Pancreas (tissue), 10 donors: ENCODE measurements around the gene APOBEC3G. TPM values are rescaled to one million over a fixed set of nuclear protein-coding genes. Genes with fewer than 3 reads are reported as not detected.

ENCODE experiments used
- ATAC-seq, 4 donors: fragments of 200-7000 bp; cut with Tn5 transposase; one replicate each; pipeline versions ENCODE4 v1.8.0 to v1.9.1; 2020; ENCODE audit warnings: mild to moderate bottlenecking in 4 of 4, moderate library complexity in 4 of 4
- DNase-seq, 6 donors: peaks; one replicate each; pipeline ENCODE4 v3.0.0-alpha.2; 2020
- FAIRE-seq: peaks from 2 replicates; lab custom pipeline; 2012; peaks lifted over from hg19 to GRCh38; lab: Jason Lieb, UNC
- H3K27ac ChIP-seq, 4 donors: fragments of 200-600 bp; sonication (generic); 1 replicate in 3 of 4; 2 replicates in 1 of 4; pipeline versions ENCODE4 v1.5.0 to v1.8.0; 2020
- H3K27me3 ChIP-seq, 4 donors: fragments of 200-600 bp; one replicate each; pipeline ENCODE4 v1.8.0; 2021
- H3K36me3 ChIP-seq, 3 donors: fragments of 200-600 bp; sonication (generic) in 1 of 3; one replicate each; pipeline versions ENCODE4 v1.5.0 to v1.8.0; 2020 to 2021
- H3K4me1 ChIP-seq, 3 donors: fragments of 200-600 bp; one replicate each; pipeline ENCODE4 v1.8.0; 2021
- H3K4me3 ChIP-seq, 4 donors: fragments of 200-600 bp; sonication (generic) in 2 of 4; one replicate each; pipeline versions ENCODE4 v1.5.0 to v1.8.0; 2020 to 2021
- H3K9me3 ChIP-seq, 4 donors: fragments of 200-600 bp; one replicate each; pipeline ENCODE4 v1.8.0; 2021
- CTCF ChIP-seq, 4 donors: fragments of 200-600 bp; sonication (generic) in 3 of 4; IDR thresholded peaks; one replicate each; pipeline versions ENCODE4 v1.5.0 to v1.8.0; 2021; ENCODE audit warnings: antibody characterized with exemption in 4 of 4
- WGBS, 2 donors: extraction: QIAGEN DNeasy Blood & Tissue Kit; methylation state at CpG; one replicate each; pipeline ENCODE4 v1.1.7; 2013; 5-methylcytosine and 5-hydroxymethylcytosine counted together
- intact Hi-C, 3 donors: fragments of 100-400 bp; cut with DNase I; formaldehyde crosslinking; loops; one replicate each; pipeline versions ENCODE4 v1.11.1 to v1.14.2; 2022
- polyA plus RNA-seq, 2 donors: library from polyadenylated mRNA; stranded (reverse); fragments of 200-250 nt; gene quantifications; one replicate each; pipeline ENCODE4 v1.2.3, GENCODE V29; 2013
- total RNA-seq, 6 donors: library from RNA; stranded (reverse); fragmentation: NEBNext Ultra II Directional in 4 of 6; extraction: Animal tissue kit (Norgen Biotek cat#: 25700) in 4 of 6; gene quantifications; one replicate each; pipeline versions ENCODE4 v1.2.1 to v1.2.4, GENCODE V29; 2021 to 2023
- donor health status: healthy with polysubstance abuse.
- donor health status: DM: no; HTN: no; CAD: no; lungs with moderate emphysema.
- donor health status: DM: no; HTN: no; CAD: no.
- donor health status: control.
- donor health status: control.
- donor health status: Bipolar disorder and iron deficiency.
- donor health status: DM: yes; HTN: yes; CAD: no.
- donor health status: DM: no; HTN: no; CAD: no.
- donor health status: DM: no; HTN: no; CAD: no.
- donor health status: DM: yes; HTN: yes; CAD: no.

Gene APOBEC3G
- total and polyA plus RNA-seq, 8 donors: 0.94 to 5.3 (median 2.8) TPM

GRCh38 chr22:39090426-39091064 lies 13.5 kb downstream of the APOBEC3G start:
- Histone ChIP-seq H3K9me3 (no peaks in the 10 kb centered on the region), H3K4me1 (no peaks in the 10 kb centered on the region), H3K27me3 (no peaks in the 10 kb centered on the region), H3K36me3 (no peaks in the 10 kb centered on the region), H3K4me3 (no peak overlapping the region), H3K27ac (no peak overlapping the region)
- intact Hi-C loops: loop anchor here in 1 of 3 donors (10.0 kb wide), 1 partner anchor 584 kb away; no protein-coding TSS in a partner anchor
- peak in 2 of 4 donors; percentile 30 to 43 for ATAC-seq
- no peak for FAIRE-seq
- TF ChIP-seq CTCF (IDR thresholded peaks at IDR 0.05): no peak
- no peak for DNase-seq
- 60 to 78% methylated on average over 14 to 15 of the region's 15 CpGs for WGBS, 2 donors

GRCh38 chr22:39091126-39092081 lies 14.3 kb downstream of the APOBEC3G start:
- Histone ChIP-seq H3K9me3 (no peaks in the 10 kb centered on the region), H3K4me3 (no peak overlapping the region), H3K27ac (no peak overlapping the region), H3K36me3 (no peaks in the 10 kb centered on the region), H3K27me3 (no peaks in the 10 kb centered on the region), H3K4me1 (no peaks in the 10 kb centered on the region)
- 67 to 75% methylated on average over 23 of the region's 23 CpGs for WGBS, 2 donors
- DNase-seq (no peak), FAIRE-seq (no peak), ATAC-seq (no peak)
- intact Hi-C loops: loop anchor here in 1 of 3 donors (10.0 kb wide), 1 partner anchor 583 kb away; no protein-coding TSS in a partner anchor
- no peak for TF ChIP-seq CTCF (IDR thresholded peaks at IDR 0.05)

GRCh38 chr22:39092111-39092862 lies 15.2 kb downstream of the APOBEC3G start:
- H3K27ac ChIP-seq: no peak overlapping the region
- FAIRE-seq: no peak
- H3K4me1 ChIP-seq: no peaks in the 10 kb centered on the region
- no peak for DNase-seq
- no peak for TF ChIP-seq CTCF (IDR thresholded peaks at IDR 0.05)
- no peak for ATAC-seq
- H3K36me3 ChIP-seq: no peaks in the 10 kb centered on the region
- no peaks in the 10 kb centered on the region for H3K9me3 ChIP-seq
- H3K27me3 ChIP-seq: no peaks in the 10 kb centered on the region
- no peak overlapping the region for H3K4me3 ChIP-seq
- intact Hi-C loops: loop anchor here in 1 of 3 donors (10.0 kb wide), 1 partner anchor 583 kb away; no protein-coding TSS in a partner anchor
- WGBS, 2 donors: 57 to 64% methylated on average over 8 of the region's 8 CpGs

- DNase-seq (no peak), ATAC-seq (no peak), FAIRE-seq (no peak)
- intact Hi-C loops: loop anchor here in 1 of 3 donors (10.0 kb wide), 1 partner anchor 580 kb away; no protein-coding TSS in a partner anchor
- H3K9me3 ChIP-seq: no peaks in the 10 kb centered on the region
- TF ChIP-seq CTCF (IDR thresholded peaks at IDR 0.05): no peak
- H3K4me3 ChIP-seq: no peak overlapping the region
- no peaks in the 10 kb centered on the region for H3K27me3 ChIP-seq
- H3K27ac ChIP-seq: no peak overlapping the region
- no peaks in the 10 kb centered on the region for H3K36me3 ChIP-seq
- H3K4me1 ChIP-seq: no peaks in the 10 kb centered on the region
- 82 to 84% methylated on average over 14 of the region's 14 CpGs for WGBS, 2 donors
These were observed 17.8 kb downstream of the APOBEC3G start for GRCh38 chr22:39094717-39095389.
